GM20000 (cell line): ENCODE results near the gene TIE1.

Source experiments
- DNase-seq: peaks from one replicate; pipeline ENCODE4 v3.0.0; 2012; ENCODE audit warnings: low spot score
- CTCF ChIP-seq: IDR thresholded peaks from 2 replicates; pipeline ENCODE4 v1.5.1; 2012; ENCODE audit warnings: mild to moderate bottlenecking, control low read depth; ENCODE audit errors: extremely low read depth, missing control alignments

Gene TIE1

GRCh38 chr1:43321331-43321891 is 20.6 kb downstream of the TIE1 start:
- TF ChIP-seq CTCF, result no peak
- no peak for DNase-seq

GRCh38 chr1:43322506-43322905 is 21.7 kb downstream of the TIE1 start:
- TF ChIP-seq CTCF, result no peak

GRCh38 chr1:43324810-43325209 is 24.0 kb downstream of the TIE1 start:
- DNase-seq, result no peak
- TF ChIP-seq CTCF, result no peak

More at GRCh38 chr1:43322506-43322905, 21.7 kb downstream of the TIE1 start:
- no peak for DNase-seq

- DNase-seq, result no peak
- TF ChIP-seq CTCF, result no peak
These were observed 24.6 kb downstream of the TIE1 start for GRCh38 chr1:43325381-43325780.

- no peak for TF ChIP-seq CTCF
- no peak for DNase-seq
These were observed 26.9 kb downstream of the TIE1 start for GRCh38 chr1:43327549-43328292.

- TF ChIP-seq CTCF, result no peak
These were observed 29.4 kb downstream of the TIE1 start for GRCh38 chr1:43329995-43330751.

GRCh38 chr1:43331688-43332087 is 30.9 kb downstream of the TIE1 start:
- TF ChIP-seq CTCF, result no peak
- no peak for DNase-seq

More at GRCh38 chr1:43329995-43330751, 29.4 kb downstream of the TIE1 start:
- DNase-seq, result peak; percentile 75
